Large intestine (tissue), 3 donors: ENCODE data around the gene PIP5KL1. TPM values are rescaled to one million over a fixed set of nuclear protein-coding genes. Genes with fewer than 3 reads are reported as not detected.

Source experiments
- DNase-seq, 2 donors: peaks; one replicate each; pipeline versions ENCODE4 v3.0.0 to v3.0.0-alpha.2; 2013
- H3K27ac ChIP-seq: one replicate; pipeline ENCODE4 v1.5.1; 2013; ENCODE audit warnings: low read length
- H3K27me3 ChIP-seq: 2 replicates; pipeline ENCODE4 v1.6.1; 2013; ENCODE audit warnings: low read length; ENCODE audit not compliant: control insufficient read depth, insufficient read depth
- H3K36me3 ChIP-seq: 2 replicates; pipeline ENCODE4 v1.6.1; 2013; ENCODE audit warnings: low read length; ENCODE audit not compliant: control insufficient read depth, insufficient read depth
- H3K4me1 ChIP-seq: one replicate; pipeline ENCODE4 v1.6.1; 2013; ENCODE audit warnings: low read length; ENCODE audit not compliant: control insufficient read depth, insufficient read depth
- H3K4me3 ChIP-seq: one replicate; pipeline ENCODE4 v1.5.1; 2013; ENCODE audit warnings: low read length
- H3K9me3 ChIP-seq: one replicate; pipeline ENCODE4 v1.6.1; 2013; ENCODE audit warnings: mild to moderate bottlenecking, low read depth, low read length, moderate library complexity; ENCODE audit not compliant: control insufficient read depth
- WGBS: methylation state at CpG from one replicate; pipeline ENCODE4 v1.1.5; 2013; ENCODE audit warnings: low lambda C conversion rate; ENCODE audit not compliant: insufficient coverage; 5-methylcytosine and 5-hydroxymethylcytosine counted together
- polyA plus RNA-seq: library from polyadenylated mRNA; unstranded; fragments of 120-200 nt; gene quantifications from one replicate; pipeline ENCODE4 v1.2.1, GENCODE V29; 2013

Gene PIP5KL1
- polyA plus RNA-seq, 1 donor: 0.79 TPM

DNA sequence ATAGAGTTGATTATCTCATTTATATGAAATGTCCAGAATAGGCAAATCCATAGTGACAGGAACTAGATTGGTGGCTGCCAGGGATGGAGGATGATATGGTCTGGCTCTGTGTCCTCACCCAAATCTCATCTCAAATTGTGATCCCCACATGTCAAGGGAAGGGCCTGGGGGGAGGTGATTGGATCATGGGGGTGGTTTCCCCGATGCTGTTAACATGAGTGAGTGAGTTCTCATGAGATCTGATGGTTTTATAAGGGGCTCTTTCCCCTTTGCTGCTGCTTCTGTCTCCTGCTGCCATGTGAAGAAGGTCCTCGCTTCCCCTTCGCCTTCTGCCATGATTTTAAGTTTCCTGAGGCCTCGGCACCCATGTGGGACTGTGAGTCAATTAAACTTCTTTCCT, 28.8 kb upstream of the PIP5KL1 start:
- H3K9me3 ChIP-seq: no peaks in the 10 kb centered on the region
- H3K36me3 ChIP-seq: peaks cover 3% of the 10 kb centered on the region
- H3K27ac ChIP-seq: no peak overlapping the region
- H3K4me3 ChIP-seq: no peak overlapping the region
- no CpG with 5 or more reads among the region's 4 CpGs for WGBS
- no peaks in the 10 kb centered on the region for H3K27me3 ChIP-seq
- no peak for DNase-seq
- H3K4me1 ChIP-seq: peaks cover 48% of the 10 kb centered on the region

DNA sequence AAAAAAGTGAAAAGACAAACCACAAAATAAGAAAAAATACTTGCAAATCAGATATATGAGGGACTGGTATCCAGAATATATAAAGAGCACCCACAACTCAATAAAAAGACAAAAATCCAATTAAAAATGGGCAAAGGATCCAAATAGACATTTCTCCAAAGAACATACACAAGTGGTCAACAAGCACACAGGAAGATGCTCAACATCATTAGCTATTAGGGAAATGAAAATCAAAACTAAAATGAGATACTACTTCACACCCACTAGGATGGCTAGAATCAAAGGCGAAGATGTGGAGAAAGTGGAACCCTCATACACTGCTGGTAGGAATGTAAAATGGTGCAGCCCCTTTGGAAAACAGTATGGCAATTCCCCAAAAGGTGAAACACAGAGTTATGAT, 28.2 kb upstream of the PIP5KL1 start:
- WGBS: no CpG with 5 or more reads among the region's 1 CpG
- no peaks in the 10 kb centered on the region for H3K27me3 ChIP-seq
- no peaks in the 10 kb centered on the region for H3K9me3 ChIP-seq
- no peak overlapping the region for H3K4me3 ChIP-seq
- H3K27ac ChIP-seq: no peak overlapping the region
- no peak for DNase-seq
- peaks cover 50% of the 10 kb centered on the region for H3K4me1 ChIP-seq
- peaks cover 3% of the 10 kb centered on the region for H3K36me3 ChIP-seq

DNA sequence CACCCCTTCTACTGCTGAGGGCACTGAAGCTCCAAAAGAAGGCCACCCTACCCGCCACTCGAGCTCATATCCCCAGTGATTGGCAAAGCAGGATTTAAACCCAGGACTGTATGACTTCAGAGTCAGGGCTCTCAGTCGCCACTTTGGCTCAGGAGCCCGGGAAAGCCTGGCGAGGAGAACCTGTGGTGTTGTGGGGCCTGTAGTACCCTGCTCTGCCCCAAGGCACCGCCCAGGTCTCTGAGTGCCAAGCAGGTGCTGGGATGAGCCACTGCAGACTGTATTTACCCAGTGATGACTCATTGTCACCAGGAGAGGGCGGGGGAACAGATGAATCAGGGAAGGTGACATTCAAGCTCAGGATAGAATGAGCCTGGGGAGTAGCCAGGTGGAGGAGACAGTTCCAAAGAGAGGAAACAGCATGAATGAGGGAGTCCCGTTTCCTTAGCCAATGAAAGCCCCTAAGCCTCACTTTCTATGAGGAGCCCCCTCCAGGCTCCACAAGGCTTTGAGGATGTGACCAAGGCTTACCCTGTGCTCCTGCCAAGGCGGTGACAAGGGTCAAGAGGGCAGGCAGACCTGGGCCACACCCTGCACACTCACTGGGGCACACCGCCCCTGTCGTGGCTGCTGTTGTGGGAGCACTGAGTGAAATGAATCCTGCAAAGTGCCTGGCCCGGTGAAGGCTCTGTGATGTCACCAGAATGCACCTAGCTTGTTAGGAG, 24.9 kb upstream of the PIP5KL1 start:
- whole genome bisulfite sequencing: no CpG with 5 or more reads among the region's 12 CpGs
- Histone ChIP-seq H3K4me3 (no peak overlapping the region), H3K4me1 (peaks cover 62% of the 10 kb centered on the region), H3K27ac (peak overlapping the region; percentile 80), H3K27me3 (no peaks in the 10 kb centered on the region), H3K9me3 (no peaks in the 10 kb centered on the region), H3K36me3 (no peaks in the 10 kb centered on the region)
- peak; percentile 96 to 98 for DNase-seq

DNA sequence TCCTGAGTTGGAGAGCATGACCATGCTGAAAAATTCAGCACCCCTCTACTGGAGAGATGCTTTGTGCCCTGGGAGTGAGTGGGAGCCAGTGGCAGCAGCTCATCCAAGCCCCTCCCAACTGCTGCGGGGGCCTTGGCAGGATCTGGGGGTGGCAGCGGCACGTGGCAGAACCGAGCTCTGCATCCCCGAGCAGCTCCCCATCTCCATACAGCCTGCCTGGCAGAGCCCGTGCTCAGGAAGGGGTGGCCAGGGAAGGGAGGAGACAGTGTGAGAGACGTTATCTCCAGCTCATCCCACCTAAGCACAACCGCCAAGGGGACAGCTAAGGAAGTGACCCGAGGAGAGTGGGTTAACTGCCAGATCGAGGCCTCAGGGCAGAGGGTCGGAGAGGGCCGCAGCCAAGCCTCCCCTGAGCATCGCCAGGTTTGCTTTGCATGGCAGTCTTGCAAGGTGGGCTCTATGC, 24.3 kb upstream of the PIP5KL1 start:
- peaks cover 4% of the 10 kb centered on the region for H3K36me3 ChIP-seq
- no peaks in the 10 kb centered on the region for H3K27me3 ChIP-seq
- WGBS: no CpG with 5 or more reads among the region's 13 CpGs
- H3K9me3 ChIP-seq: no peaks in the 10 kb centered on the region
- peak overlapping the region; percentile 80 for H3K27ac ChIP-seq
- no peak overlapping the region for H3K4me3 ChIP-seq
- peaks cover 56% of the 10 kb centered on the region for H3K4me1 ChIP-seq
- DNase-seq: no peak

GRCh38 chr9:127953768-127954505, 23.4 kb upstream of the PIP5KL1 start:
- H3K27me3 ChIP-seq: no peaks in the 10 kb centered on the region
- peaks cover 55% of the 10 kb centered on the region for H3K4me1 ChIP-seq
- H3K9me3 ChIP-seq: no peaks in the 10 kb centered on the region
- H3K27ac ChIP-seq: peak overlapping the region; percentile 72
- no peak overlapping the region for H3K4me3 ChIP-seq
- no CpG with 5 or more reads among the region's 17 CpGs for WGBS
- DNase-seq: no peak
- H3K36me3 ChIP-seq: peaks cover 8% of the 10 kb centered on the region

DNA sequence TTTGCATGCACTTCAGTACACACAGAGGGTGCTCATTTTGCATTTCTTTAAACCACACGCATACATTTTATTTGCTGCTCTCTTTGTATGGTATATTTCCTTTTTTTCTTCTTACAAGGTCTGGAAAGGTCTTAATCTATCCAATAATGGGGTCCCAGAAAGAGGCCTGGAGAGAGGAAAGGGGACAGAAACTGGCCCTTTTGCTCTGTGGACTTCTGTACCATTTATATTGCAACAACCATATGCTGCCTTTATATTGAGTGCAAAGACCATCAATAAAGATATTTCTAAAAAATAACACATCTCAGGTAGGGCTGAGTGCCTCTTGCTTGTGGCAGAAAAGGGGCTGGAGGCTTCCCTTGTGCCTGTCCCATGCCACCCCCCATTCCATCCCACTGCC, 22.6 kb upstream of the PIP5KL1 start:
- H3K9me3 ChIP-seq: no peaks in the 10 kb centered on the region
- DNase-seq: peak in 1 of 2 donors; percentile 62
- no peak overlapping the region for H3K4me3 ChIP-seq
- no CpG with 5 or more reads among the region's 1 CpG for WGBS
- peaks cover 55% of the 10 kb centered on the region for H3K4me1 ChIP-seq
- peak overlapping the region; percentile 72 for H3K27ac ChIP-seq
- H3K36me3 ChIP-seq: peaks cover 15% of the 10 kb centered on the region
- no peaks in the 10 kb centered on the region for H3K27me3 ChIP-seq

- peak in 1 of 2 donors; percentile 43 for DNase-seq
- Histone ChIP-seq H3K27me3 (no peaks in the 10 kb centered on the region), H3K36me3 (peaks cover 26% of the 10 kb centered on the region), H3K9me3 (no peaks in the 10 kb centered on the region), H3K4me3 (no peak overlapping the region), H3K27ac (no peak overlapping the region), H3K4me1 (peaks cover 56% of the 10 kb centered on the region)
- WGBS: no CpG with 5 or more reads among the region's 21 CpGs
Observed at GRCh38 chr9:127950513-127951289, 20.1 kb upstream of the PIP5KL1 start.

GRCh38 chr9:127949827-127950512, 19.4 kb upstream of the PIP5KL1 start:
- H3K27ac ChIP-seq: no peak overlapping the region
- no CpG with 5 or more reads among the region's 17 CpGs for WGBS
- no peak overlapping the region for H3K4me3 ChIP-seq
- no peaks in the 10 kb centered on the region for H3K27me3 ChIP-seq
- peaks cover 2% of the 10 kb centered on the region for H3K9me3 ChIP-seq
- peaks cover 50% of the 10 kb centered on the region for H3K4me1 ChIP-seq
- H3K36me3 ChIP-seq: peaks cover 33% of the 10 kb centered on the region
- DNase-seq: no peak

GRCh38 chr9:127947841-127948710, 17.5 kb upstream of the PIP5KL1 start:
- no CpG with 5 or more reads among the region's 17 CpGs for WGBS
- Histone ChIP-seq H3K4me3 (no peak overlapping the region), H3K27ac (no peak overlapping the region), H3K27me3 (no peaks in the 10 kb centered on the region), H3K9me3 (peaks cover 2% of the 10 kb centered on the region), H3K4me1 (peaks cover 32% of the 10 kb centered on the region), H3K36me3 (peaks cover 51% of the 10 kb centered on the region)
- DNase-seq: no peak
